Activated effector memory CD4-positive, alpha-beta T cell treated with anti-CD3 and anti-CD28 coated beads, Interleukin-2, amount 50 U/mL, for 16 hours (primary cell): ENCODE results near the gene CSKMT.
A peak's percentile ranks its signal among the peaks of the same experiment; 100 is the strongest.
"Not testable (repeated sequence)": the region's sequence is repeated elsewhere in the genome, so short reads cannot be mapped to it uniquely, and the experiment has no call there.

ENCODE experiments used
- DNase-seq: peaks from one replicate; pipeline ENCODE4 v3.0.0-alpha.2; 2020

CSKMT gene

GRCh38 chr11:62689421-62690183, 24.5 kb downstream of the CSKMT start, which contains the start of gene LRRN4CL:
TSS of gene LRRN4CL (minus strand) at chr11:62689530. CDS start at chr11:62688508, 1,022 bp downstream.
- no peak for DNase-seq

GRCh38 chr11:62693624-62694023, 28.5 kb downstream of the CSKMT start:
- DNase-seq = not testable (repeated sequence)

DNA sequence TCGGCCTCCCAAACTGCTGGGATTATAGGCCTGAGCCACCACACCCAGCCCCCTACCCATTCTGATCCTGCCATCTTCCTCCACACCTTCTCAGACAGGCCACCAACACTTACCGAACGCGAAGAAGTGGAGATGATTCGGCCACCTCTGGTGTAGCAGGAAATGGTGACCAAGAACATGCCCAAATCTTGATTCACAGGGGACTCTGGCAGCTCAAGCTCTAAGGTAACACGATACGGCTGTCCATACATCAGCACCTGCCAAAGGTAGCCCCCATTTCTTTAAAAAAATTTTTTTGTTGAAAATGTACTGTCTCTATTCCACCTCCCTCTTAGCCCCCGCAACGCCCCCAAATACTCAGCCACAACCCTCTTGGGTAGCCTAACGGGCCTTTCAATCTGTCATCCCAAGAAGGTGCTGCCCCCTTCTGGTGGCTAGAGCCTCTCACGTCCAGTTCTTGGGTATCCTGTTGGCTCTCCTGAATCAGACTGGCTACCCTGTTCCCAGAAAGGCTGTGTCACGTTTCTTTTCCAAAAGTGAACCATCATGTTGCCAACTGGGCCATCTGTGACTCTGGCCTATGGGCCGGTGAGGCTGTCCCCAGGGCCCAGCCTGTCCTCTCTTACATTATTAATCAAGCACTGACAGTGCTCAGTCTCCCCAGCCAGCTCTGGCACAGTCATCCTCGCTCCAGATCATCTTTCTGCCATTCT, 29.5 kb downstream of the CSKMT start:
- peak; percentile 91 for DNase-seq

DNA sequence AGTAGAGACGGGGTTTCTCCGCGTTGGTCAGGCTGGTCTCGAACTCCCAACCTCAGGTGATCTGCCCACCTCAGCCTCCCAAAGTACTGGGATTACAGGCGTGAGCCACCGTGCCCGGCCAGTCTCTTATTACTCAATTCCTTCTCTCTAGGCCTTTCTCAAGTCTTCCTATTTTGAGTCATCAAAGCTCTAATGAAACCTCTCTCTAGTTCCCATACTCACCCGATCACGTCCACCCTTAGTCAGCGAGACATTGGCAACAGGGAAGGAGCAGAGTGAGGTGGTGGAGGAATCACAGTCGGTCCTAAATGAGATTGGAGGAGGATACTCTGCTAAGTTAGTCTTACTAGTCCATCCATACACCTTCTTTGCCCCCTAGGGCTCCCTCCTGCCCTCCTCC, 37.1 kb downstream of the CSKMT start:
- no peak for DNase-seq

DNA sequence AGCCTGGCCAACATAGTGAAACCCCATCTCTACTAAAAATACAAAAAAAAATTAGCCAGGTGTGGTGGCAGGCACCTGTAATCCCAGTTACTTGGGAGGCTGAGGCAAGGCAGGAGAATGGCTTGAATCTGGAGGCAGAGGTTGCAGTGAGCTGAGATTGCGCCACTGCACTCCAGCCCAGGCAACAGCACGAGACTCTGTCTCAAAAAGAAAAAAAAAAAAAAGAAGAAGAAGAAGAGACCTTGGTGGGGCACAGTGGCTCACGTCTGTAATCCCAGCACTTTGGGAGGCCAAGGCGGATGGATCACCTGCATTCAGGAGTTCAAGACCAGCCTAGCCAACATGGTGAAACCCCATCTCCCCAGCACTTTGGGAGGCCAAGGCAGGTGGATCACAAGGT, 38.8 kb downstream of the CSKMT start:
- not testable (repeated sequence) for DNase-seq

DNA sequence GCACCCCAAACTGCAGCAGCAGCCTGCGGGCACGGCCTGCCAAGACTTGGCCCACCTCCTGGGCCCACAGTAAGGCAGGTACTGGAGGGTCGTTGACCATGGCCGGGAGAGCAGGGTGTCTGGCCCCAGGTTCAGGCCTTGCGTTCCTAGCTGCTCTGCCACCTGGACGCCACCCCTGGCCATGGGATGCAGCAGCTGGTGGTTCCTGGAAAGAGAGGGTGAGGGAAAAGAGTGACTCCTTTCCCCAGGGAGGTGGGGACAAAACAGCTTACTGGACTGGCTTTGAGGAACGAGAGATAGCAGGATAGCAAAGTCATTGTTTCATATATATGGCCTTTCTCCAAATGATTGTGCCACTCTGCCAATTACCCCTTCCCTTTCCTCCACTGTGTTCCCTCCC, 40.3 kb downstream of the CSKMT start:
- no peak for DNase-seq

DNA sequence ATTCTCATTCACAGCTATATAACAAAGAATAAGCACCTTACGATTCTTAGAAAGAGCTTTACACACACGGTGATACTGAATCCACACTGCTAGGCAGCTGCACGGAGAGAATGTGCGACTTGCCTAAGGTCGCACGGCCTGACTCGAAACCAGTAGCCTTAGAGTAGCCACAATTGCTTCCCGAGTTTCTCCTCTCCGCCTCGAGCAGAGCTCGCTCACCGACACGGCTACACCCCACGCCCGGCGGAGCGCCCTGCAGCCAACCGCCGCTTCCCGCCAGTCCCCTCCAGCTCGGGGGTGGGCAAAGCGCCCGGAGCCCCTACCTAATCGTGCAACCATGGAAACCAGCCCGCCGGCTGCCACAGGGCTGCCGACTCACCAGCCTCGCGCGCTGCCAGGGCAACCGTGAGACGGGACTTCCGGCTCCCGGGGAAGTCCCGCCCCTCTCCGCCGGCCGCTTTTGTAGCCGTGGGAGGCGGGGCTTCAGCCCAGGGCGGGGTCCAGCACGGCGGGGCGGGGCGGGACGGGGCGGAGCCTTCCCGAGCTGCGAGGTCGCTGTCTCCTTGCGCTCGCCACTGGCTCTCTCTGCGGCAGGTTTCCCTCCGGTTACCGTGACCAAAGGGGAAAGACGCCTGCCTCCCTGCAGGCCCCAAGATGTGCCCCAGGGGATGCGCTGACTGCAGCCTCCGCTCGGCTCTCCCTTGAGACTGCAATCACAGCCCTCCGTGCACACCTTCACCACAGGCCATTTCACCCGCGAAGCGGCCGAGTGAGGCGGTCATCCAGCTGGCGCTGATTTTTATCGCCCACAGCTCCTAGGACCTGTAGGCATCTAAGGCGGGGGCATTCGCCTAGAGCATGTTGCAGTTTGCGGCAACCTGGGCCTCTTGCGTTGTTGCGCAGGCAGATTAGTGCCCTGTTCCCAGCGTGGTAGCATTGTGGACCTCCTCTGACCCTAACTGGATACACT, 41.1 kb downstream of the CSKMT start:
- peak; percentile 98 for DNase-seq

- no peak for DNase-seq
These were observed 41.7 kb downstream of the CSKMT start for GRCh38 chr11:62706850-62707247.

DNA sequence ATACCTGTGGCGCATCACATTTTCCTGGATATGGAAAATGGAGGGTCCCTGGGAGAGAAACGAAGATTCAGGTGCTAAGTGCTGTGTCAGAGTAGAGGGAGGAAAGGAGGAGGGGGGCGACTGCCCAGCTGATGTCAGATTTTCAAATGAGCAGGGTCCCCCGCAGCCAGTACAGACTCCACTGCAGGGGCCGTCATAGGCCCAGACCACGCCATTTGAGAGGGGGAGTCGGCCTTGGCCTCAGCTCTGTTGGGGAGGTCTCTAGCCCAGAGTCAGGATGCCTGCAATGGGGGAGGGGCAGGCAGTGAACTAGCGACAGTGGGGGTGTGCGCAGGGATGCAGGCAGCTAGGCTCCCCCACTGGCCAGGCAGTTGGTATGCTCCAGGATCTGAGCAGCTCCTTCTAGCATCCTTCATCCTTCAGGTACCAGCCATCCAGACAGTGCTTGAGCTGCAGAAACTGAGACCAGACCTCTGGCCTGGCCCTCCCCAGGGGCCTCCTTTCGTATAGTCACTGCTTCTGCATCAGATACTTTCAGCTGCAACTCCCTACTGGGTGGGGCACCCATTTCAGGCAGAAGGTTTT, 42.3 kb downstream of the CSKMT start, which contains the start of the genes BSCL2 and GNG3:
Gene BSCL2, minus strand, starts transcription at position 148 of the 585 bp plus-strand sequence. CDS start 229 bp downstream, outside the sequence.
Gene GNG3, plus strand, starts transcription at position 400 of the 585 bp plus-strand sequence. CDS start 620 bp downstream, outside the sequence.
- no peak for DNase-seq

GRCh38 chr11:62708392-62708791, 43.3 kb downstream of the CSKMT start:
- DNase-seq = no peak

DNA sequence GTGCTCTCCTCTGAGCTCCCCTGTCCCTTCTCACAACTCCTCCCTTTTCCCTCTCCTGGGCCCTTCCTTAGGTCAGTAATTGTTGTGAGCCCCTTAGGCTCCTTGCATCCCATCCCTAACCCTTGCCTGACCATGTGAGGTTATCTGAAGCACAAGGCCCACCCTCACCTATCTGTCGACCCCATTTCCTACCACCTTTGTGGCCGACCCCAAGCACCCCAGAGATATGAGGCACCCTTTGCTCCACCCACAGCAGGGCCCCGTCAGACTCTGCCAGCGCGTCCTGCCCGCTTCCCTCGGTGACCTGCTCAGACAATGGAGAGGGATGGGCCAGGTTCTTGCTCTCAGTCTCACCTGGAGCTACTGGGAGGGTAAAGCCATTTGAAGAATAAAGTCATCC, 43.7 kb downstream of the CSKMT start:
- peak; percentile 80 for DNase-seq

DNA sequence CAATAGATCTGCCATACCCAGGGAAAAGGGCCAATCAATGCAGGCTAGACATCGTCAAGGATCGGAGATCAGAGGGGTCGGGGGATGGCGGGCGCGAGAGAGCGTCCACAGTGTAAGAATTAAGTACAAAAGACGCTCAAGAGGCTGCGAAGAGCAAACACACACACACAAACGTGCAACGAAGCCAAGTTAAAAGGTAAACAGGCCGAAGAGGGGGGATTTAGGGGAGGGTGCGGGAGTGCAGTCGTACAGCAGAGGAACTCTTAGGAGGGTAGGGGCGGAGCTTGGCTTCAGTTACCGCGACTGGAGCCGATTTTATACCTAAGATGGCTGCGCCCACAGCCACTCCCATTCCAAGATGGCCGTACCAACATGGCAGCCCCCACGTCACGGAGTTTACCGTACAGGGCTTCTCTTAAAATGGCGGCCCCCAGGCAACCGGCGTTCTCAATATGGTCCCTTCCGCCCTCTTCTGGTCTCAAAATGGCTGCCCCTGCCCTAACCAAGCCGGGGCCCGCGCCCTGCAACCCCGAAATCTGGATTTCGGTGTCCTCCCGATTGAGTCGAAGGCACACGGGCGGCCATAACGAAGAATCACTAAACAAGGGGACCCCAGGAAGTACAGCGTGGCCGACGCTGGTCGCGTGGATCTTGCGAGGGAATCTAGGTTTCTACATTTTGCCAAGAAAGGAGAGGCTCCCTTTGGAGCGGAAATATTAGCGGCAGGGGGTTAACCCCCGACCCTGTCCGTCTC, 44.3 kb downstream of the CSKMT start:
- DNase-seq = peak; percentile 98

GRCh38 chr11:62710001-62710345, 44.9 kb downstream of the CSKMT start:
- no peak for DNase-seq

GRCh38 chr11:62712276-62712812, 47.2 kb downstream of the CSKMT start:
- no peak for DNase-seq

GRCh38 chr11:62712861-62713260, 47.7 kb downstream of the CSKMT start:
- no peak for DNase-seq

- DNase-seq = no peak
These were observed 48.2 kb downstream of the CSKMT start for GRCh38 chr11:62713343-62713742.

DNA sequence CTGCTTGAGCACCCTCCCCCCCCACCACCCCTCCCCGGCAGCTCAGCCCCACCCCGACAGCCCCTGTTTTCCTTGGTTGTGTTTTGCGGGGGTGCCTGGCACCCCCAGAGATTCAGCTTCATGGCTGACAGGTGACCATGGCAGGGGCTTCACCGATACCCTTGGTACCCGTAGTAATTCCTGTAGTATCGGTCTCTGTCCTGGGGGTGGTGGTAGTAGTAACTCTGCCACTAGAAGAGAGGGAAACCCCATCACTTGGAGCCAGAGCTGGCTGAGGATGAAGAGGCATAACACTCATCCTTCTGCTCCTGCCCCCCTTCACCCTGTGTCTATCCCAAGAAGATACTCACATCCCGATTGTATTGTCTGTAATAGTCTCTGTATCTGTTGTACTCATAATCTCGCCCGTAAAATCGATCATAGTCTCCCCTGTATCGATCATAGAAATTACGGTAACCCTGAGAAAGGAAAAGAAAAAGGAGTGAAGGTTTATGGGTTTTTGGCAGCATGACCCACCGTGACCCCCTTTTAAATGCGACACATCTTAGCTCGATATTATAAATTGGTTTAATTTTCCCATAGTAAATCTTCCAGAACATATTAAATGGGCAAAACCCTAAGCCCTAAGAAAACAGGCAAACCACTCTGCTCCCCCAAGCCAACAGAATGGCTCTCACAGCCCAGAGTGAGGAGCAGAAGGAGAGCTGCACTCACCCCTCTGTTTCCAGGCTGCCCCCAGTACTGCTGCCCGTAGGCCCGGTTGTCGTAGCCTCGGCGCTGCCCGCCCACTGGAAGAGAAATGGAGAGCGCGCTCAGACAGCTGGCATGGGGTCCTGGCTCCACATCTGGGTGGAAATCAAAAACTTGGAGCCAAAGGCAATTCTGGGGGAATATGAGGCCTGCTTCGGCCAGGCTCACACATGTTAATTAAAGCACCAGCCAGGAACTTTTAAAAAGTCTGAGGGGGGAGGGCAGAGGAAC, 50.3 kb downstream of the CSKMT start:
- peak; percentile 30 for DNase-seq

GRCh38 chr11:62716206-62716605, 51.1 kb downstream of the CSKMT start:
- no peak for DNase-seq

DNA sequence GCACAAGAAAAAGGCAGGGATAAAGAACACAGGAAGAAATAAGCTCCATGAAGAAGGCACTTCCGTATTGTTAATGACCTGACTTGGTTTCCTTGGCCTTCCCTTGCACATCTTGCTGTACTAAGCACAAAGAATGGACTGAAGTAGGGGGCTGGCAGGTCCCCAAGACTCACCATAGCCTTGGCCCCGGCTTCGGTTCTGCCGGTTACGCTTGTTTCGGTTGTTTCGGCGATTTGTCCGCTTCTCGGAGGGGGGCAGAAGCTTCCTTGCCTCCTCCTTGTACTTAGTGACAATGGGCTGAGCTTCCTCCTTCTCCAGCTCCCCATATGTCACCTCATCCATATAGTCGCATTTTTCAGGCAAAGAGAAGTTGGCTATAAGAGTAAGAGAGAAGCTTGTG, 51.7 kb downstream of the CSKMT start:
- peak; percentile 54 for DNase-seq
